ENCODE measurements around the gene KDM2B. TPM values are rescaled to one million over a fixed set of nuclear protein-coding genes. Genes with fewer than 3 reads are reported as not detected.
A peak's percentile ranks its signal among the peaks of the same experiment; 100 is the strongest.
"Not testable (repeated sequence)": the region's sequence is repeated elsewhere in the genome, so short reads cannot be mapped to it uniquely, and the experiment has no call there.

The KDM2B gene
- total RNA-seq, 1 donor from 2014 or later = 22.0 TPM

DNA sequence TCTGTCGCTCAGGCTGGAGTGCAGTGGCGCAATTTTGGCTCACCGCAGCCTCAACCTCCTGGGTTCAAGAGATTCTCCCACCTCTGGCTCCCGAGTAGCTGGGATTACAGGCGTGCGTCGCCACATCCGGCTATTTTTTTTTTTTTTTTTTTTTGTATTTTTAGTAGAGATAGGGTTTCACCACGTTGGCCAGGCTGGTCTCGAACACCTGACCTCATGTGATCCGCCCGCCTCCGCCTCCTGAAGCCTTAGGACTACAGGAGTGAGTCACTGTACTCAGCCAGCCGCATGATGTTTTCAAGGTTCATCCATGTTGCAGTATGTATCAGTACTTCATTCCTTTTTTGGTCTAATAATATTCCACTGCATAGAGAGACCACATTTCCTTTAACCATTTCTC, 183.3 kb downstream of the KDM2B start:
- no peak for DNase-seq (ENCODE audit: low read depth)

DNA sequence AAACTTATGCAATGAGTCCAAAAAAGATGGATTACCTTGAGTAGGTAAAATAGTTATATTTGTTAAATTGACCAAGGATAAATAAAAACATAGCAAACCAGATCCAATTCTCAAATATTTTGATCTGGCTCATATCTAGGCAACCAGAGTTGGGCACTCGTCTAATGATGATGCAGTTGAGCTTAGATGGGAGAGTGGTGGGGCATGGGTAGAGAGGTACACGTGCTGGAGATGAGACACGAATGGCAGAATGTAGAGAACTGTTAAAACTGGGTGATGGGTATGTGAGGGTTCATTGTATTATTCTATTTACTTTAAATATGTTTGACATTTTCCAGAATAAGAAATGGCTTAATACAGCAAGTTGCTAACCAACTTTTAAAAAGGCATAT, 188.5 kb downstream of the KDM2B start:
- DNase-seq (ENCODE audit: low read depth) = no peak

DNA sequence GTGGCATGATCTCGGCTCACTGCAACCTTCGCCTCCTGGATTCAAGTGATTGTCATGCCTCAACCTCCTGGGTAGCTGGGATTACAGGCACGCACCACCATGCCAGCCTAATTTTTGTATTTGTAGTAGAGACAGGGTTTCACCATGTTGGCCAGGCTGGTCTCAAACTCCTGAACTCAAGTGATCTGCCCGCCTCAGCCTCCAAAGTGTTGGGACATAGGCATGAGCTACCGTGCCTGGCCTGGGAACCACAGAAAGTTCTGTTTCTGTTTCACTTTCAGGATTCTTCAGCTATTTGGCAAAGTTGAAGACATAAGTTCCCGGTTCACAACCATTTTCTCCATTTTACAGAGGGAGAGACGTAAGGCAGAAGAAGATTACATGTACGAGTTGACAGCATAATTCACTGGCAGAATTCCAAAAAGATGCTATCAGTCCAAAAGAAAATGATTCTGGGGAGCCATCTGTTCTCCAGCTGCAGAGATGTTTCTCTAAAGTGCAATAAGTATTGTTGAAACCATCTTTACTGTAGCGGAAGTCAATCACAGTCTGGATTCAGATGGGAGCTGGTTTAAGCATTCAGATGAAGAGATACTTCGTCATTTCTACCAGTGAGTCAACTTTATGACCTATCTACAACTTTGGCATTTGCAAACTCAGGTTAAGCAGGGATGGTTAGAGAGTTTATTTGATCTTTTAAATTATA, 189.1 kb downstream of the KDM2B start:
- DNase-seq (ENCODE audit: low read depth) = peak; percentile 18

DNA sequence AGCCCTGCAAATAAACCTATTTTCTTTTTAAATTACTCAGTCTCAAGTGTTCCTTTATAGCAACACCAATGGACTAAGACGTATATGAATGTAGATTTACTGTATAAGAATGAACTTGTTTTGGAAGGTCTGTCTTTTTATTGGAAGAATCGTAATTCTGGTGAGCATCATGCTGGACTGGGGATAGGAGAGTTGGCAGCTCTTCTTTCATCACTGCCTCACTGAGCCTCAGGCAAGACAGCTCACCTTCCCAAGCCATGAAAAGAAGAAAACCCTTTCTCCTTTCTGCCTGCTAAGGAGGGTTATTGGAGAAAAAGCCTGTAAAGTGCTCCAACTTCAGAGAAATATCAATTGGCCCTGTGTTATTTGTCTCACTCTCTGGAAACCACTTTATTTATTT, 190.0 kb downstream of the KDM2B start:
- no peak for DNase-seq (ENCODE audit: low read depth)

DNA sequence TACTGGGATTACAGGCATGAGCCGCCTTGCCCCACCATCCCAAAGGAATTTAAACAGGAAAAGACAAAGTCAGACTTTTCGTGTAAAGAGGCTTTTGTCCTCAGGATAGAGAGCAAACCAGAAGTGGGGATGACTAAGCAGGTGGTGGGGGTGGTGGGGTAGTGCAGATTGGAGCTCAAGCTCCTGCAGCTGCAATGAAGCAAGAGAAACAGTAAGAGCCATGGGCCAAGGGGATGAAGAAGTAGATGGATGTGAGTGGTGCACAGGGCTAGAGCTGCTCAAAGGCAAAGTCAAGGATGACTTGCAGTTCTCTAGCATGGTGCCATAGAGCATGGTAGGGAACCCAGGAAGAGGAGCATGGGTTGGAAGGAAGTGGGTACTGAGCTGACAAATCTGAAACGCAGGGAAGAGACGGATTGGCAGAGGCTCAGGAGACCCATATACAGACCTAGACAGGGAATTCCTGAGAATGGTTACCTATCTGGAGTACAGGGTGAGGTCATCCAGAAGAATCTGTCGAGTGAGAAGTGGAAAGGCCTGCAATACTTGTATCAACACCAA, 192.3 kb downstream of the KDM2B start:
- no peak for DNase-seq (ENCODE audit: low read depth)

DNA sequence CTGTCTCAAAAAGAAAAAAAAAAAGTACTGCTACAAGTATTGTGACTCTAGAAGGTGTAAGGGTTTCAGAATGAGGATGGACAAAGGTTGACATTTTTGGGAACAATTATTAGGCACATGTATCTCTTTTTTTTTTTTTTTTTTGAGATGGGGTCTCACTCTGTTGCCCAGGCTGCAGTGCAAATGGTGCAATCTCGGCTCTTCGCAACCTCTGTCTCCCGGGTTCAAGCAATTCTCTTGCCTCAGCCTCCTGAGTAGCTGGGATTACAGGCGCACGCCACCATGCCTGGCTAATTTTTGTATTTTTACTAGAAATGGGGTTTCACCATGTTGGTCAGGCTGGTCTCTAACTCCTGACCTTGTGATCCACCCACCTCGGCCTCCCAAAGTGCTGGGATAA, 195.9 kb downstream of the KDM2B start:
- DNase-seq (ENCODE audit: low read depth) = not testable (repeated sequence)

DNA sequence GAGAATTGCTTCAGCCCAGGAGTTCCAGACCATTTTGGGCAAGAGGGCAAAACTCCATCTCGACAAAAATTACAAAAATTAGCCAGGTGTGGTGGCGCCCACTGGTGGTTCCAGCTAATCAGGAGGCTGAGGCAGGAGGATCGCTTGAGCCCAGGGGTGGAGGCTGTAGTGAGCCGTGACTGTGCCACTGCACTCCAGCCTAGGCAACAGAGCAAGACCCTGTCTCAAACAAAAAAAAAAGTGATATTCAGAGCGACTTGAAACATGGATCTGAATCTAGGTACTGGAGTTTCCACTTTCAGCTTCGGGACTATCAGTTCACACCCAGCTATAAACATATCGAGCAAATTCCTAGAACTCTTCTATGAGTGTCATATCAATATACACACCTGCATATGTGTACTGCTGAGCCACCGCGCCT, 197.2 kb downstream of the KDM2B start:
- DNase-seq (ENCODE audit: low read depth) = no peak

DNA sequence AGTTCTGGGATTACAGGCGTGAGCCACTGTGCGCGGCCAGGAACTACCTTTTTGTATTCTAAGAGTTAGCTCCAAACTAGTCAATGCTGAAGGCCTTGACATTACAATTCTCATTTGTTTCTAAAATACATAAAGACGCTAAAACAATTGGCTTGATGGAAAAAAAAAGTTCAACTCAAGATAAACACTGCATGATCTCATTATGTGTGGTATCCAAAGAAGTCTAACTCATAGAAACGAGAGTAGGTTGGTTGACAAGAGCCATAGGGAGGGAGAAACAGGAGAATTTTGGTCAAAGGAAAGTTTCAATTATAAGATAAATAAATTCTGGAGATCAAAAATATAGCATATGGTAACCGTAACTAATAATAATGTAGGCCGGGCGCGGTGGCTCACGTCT, 200.9 kb downstream of the KDM2B start:
- DNase-seq (ENCODE audit: low read depth) = no peak

Small RNA genes lying within 50 kb of the gene (microRNA-seq; reads per million reads assigned to microRNA genes)
- gene MIR7107 = not detected

Other genes starting within 250 kb of the KDM2B start
- 136 and 170 TPM in 2 replicates for gene ANAPC5, start 228.6 kb downstream of the KDM2B start, total RNA-seq
- gene RNF34, start 180.9 kb downstream of the KDM2B start, total RNA-seq = 26.1 and 41.2 TPM in 2 replicates
- gene ORAI1, start 45.5 kb upstream of the KDM2B start, total RNA-seq = 16.7 and 27.7 TPM in 2 replicates
- gene MORN3, start 88.6 kb upstream of the KDM2B start, total RNA-seq = not detected in 2 replicates
- gene TMEM120B, start 131.7 kb upstream of the KDM2B start, total RNA-seq = 25.2 and 25.3 TPM in 2 replicates
- 2.3 and 2.4 TPM in 2 replicates for gene RHOF, start 212.7 kb upstream of the KDM2B start, total RNA-seq
- 3.9 and 4.0 TPM in 2 replicates for gene SETD1B, start 223.0 kb upstream of the KDM2B start, total RNA-seq

Measured in myocyte (in vitro differentiated cells).